ENCODE results near the gene NINL. TPM values are rescaled to one million over a fixed set of nuclear protein-coding genes. Genes with fewer than 3 reads are reported as not detected.

Gene NINL
- total RNA-seq, result 5.3 and 8.6 TPM in 2 replicates

GRCh38 chr20:25584905-25585704 lies at the start of gene NINL:
Gene NINL, minus strand, starts transcription at chr20:25585531. Its CDS starts 58,944 bp downstream, at chr20:25526587.

DNA sequence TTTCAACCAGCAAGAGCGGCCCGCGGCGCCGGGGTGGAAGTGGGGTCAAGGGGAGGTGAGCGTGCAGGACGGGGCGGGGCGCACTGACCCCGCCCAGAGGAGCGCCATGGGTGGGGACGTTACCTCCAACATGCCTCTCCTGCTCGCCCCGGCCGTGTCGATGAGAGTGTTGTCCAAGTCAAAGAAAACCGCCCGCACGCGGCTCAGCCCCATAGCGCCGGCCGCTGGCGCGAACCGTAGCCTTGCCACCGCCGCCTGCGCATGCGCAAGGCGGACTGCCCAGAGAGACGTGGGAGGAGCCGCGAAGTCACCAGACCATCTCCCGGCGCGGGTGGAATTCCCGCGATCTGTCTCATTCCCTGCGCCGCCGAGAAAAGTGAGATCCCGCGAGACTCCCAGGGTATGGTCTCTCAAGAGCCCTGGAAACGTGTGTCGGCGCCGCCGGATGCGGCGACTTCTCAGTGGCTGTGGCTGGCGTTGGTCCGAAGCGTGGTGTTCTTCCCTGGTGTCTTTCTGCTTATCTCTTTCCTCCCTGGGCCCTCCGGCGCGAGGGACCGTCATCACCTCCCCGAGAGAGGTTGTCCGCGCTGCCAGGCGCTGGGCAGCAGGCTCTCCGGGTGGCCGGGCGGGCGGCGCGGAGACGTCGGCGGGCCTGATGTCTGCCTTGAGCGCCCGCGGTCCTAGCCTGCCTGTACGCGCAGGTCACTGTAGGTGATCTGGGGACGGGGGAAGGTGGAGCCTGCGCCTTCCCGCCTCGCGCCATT lies 38.6 kb upstream of the NINL start, which contains the start of gene NANP:
Gene NANP, minus strand, starts transcription at position 279 of the 764 bp plus-strand sequence. Its CDS starts 66 bp downstream, at position 213.

DNA sequence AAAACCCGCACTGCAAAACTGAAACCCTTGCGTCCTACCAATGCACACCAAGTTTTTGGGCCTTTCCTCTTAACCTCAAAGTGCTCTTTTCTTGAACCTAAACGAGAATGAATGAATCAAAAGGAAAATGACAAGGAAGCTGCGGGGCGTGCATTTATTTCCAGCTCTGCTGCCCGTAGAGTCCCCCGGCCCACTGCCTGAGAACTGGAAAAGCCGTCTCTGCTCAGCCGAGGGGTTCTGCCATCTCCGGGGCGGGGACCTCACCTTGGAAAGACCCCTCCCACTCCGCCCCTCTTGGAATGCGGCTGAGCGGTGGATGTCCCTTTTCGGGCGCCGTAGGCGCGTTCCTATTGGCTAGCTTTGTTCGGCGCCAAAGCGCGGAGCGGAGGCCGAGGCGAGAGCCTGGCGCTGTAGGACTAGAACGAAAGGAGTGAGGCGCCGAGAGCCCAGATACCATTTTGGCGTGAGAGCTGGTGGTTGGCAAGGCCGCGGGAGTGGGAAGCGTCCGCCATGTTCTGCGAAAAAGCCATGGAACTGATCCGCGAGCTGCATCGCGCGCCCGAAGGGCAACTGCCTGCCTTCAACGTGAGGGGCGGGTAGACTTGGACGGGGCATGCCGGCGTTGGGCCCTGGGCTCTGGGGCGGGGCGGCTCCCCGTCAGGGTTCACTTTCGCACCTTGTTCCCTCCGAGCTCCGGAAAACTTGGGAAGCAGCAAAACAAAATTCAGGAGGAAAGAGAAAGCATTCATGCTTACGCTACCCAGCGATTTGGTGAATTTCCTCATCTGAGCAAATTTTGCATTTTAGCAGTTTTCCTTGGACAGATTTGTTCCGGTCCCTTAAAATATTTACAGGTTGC lies 177.8 kb downstream of the NINL start, which contains the start of gene GINS1:
Gene GINS1, plus strand, starts transcription at position 363 of the 859 bp plus-strand sequence. Its CDS starts 148 bp downstream, at position 511.

Other genes with a start within 250 kb of the NINL start
- gene ABHD12, start 194.7 kb downstream of the NINL start, total RNA-seq, result 62.0 and 69.3 TPM in 2 replicates
- 4.6 and 7.3 TPM in 2 replicates for gene GINS1, start 177.9 kb downstream of the NINL start, total RNA-seq
- 6.0 and 7.5 TPM in 2 replicates for gene NANP, start 38.5 kb upstream of the NINL start, total RNA-seq
- gene ZNF337, start 111.3 kb upstream of the NINL start, total RNA-seq, result 6.4 and 7.8 TPM in 2 replicates